HUES6 (cell line): ENCODE measurements around the gene ST8SIA1.

ENCODE experiments used
- H3K27ac ChIP-seq: 2 replicates; pipeline ENCODE4 v1.7.0; 2013; ENCODE audit warnings: low read depth, mild to moderate bottlenecking, low read length, inconsistent platforms
- H3K27me3 ChIP-seq: 2 replicates; pipeline ENCODE4 v1.6.1; 2013; ENCODE audit warnings: low read length; ENCODE audit not compliant: control insufficient read depth, insufficient read depth
- H3K36me3 ChIP-seq: 2 replicates; pipeline ENCODE4 v1.6.1; 2013; ENCODE audit warnings: low read length; ENCODE audit not compliant: control insufficient read depth, insufficient read depth
- H3K4me1 ChIP-seq: 2 replicates; pipeline ENCODE4 v1.6.1; 2013; ENCODE audit warnings: low read length; ENCODE audit not compliant: control insufficient read depth, insufficient read depth
- H3K4me3 ChIP-seq: 2 replicates; pipeline ENCODE4 v1.5.1; 2013; ENCODE audit warnings: low read depth, low read length
- H3K9ac ChIP-seq: one replicate; pipeline ENCODE4 v1.6.1; 2013; ENCODE audit warnings: mild to moderate bottlenecking, low read length
- H3K9me3 ChIP-seq: 2 replicates; pipeline ENCODE4 v1.6.1; 2013; ENCODE audit warnings: low read depth, low read length; ENCODE audit not compliant: control insufficient read depth, insufficient read depth

Gene ST8SIA1

DNA sequence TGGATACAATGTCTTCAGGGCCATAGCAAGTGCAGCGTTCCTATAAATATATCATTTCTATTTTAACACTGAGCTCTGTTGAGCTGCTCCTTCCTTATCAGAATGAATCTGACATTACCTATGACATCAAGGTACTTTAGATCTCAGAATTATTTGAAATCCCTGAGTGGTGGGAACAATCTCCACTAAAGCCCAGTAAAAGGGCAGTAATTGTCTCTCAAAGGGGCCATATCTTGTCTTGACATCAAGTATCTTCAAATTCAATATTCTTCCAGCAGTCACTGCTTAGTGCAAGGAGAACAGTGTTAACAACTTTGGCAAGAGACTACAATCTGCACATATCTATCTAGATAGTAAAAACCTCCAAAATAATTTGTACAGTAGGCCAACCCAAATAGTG lies 21.7 kb upstream of the ST8SIA1 start:
- Histone ChIP-seq H3K27me3 (no peaks in the 10 kb centered on the region), H3K27ac (no peak overlapping the region), H3K9me3 (no peaks in the 10 kb centered on the region), H3K4me1 (no peaks in the 10 kb centered on the region; the same call in 1 of the 2 replicates), H3K36me3 (no peaks in the 10 kb centered on the region), H3K4me3 (no peak overlapping the region), H3K9ac (no peak overlapping the region)

DNA sequence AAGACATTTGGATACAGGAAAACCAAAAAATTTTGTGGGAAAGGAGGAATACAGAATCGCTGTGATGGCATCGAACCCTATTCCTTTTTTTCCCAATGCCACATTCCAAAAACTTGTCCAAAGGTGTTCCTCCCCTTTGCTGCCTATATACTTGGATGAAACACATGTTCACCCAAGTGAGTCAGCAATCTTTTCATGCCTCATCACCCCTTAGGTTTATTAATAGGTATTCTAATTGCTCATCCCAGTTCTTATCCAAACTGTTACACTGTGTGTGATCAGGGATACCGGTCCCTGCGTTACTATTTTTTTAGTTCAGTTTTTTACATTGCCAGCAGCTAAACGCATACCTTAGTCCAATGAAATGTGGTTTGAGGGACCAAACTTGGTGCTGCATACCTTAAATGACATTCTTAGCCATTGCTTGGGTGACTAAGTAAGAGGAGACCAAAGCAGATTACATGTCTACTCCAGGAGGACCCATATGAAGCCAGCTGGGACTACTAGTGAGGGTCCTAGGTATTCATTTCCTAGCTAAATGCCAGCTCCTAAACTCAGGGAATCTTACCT lies 20.6 kb upstream of the ST8SIA1 start:
- H3K36me3 ChIP-seq: no peaks in the 10 kb centered on the region
- no peak overlapping the region for H3K9ac ChIP-seq
- H3K27ac ChIP-seq: no peak overlapping the region
- no peaks in the 10 kb centered on the region for H3K27me3 ChIP-seq
- H3K9me3 ChIP-seq: no peaks in the 10 kb centered on the region
- H3K4me1 ChIP-seq: no peaks in the 10 kb centered on the region; the same call in 1 of the 2 replicates
- no peak overlapping the region for H3K4me3 ChIP-seq

DNA sequence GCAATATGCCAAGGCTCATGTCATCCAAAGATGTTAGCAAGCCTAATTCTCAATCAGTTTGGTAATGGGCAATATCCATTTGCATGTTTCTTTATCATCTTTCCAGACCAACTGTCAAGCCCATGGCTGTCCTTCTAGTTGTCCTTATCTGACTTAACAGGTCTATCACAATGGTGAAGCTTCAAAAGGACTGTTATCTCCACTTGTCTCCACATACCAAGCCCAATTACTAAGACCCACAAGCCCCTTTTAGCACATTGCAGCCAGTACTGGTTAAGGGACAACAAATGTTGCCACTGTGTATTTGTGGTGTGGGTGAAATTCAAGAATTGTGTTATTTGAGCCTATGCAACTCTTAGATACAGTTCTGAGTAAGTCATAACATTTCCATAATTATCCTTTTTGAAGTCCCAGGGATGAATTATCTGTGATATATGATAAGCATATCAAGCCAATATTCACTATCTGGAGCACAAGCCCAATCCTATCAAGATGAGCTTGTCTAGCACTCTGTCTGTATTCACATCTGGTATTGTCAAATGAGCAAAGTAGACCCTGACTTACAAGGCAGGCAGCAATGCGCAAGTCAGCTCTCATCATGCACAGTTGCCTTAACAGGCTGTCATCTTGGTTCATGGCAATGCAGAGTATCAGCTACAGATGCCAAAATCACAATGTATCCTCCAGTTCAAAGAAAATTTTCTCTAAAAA lies 19.3 kb upstream of the ST8SIA1 start:
- Histone ChIP-seq H3K4me3 (no peak overlapping the region), H3K27me3 (no peaks in the 10 kb centered on the region), H3K27ac (no peak overlapping the region; the same call in 1 of the 2 replicates), H3K9ac (no peak overlapping the region), H3K36me3 (no peaks in the 10 kb centered on the region), H3K9me3 (no peaks in the 10 kb centered on the region), H3K4me1 (no peaks in the 10 kb centered on the region; the same call in 1 of the 2 replicates)

GRCh38 chr12:22350886-22351285 lies 16.4 kb upstream of the ST8SIA1 start:
- Histone ChIP-seq H3K4me1 (no peaks in the 10 kb centered on the region; the same call in 1 of the 2 replicates), H3K9me3 (no peaks in the 10 kb centered on the region), H3K27me3 (no peaks in the 10 kb centered on the region), H3K9ac (no peak overlapping the region), H3K36me3 (no peaks in the 10 kb centered on the region), H3K4me3 (no peak overlapping the region), H3K27ac (no peak overlapping the region)

DNA sequence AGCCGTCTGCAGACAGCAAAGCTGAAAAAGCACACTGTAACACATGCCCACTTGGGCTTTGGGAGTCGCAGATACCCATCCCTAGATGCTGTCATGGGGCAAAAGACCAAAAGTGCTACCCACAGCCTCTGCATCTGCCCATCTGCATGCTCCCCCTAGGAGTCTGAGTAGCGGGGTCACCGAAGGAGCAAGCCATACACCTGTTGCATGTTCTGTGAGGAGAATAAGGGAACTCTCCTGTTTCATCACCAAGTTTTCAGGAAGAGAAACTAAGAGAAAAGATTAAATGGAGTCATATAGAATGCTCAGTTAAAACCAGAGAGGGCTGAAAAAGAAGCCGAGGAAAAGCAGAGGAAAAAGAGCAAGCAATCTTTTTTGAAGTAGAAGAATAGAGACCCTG lies 13.7 kb upstream of the ST8SIA1 start:
- no peaks in the 10 kb centered on the region for H3K27me3 ChIP-seq
- H3K4me3 ChIP-seq: no peak overlapping the region
- no peak overlapping the region for H3K9ac ChIP-seq
- no peaks in the 10 kb centered on the region for H3K36me3 ChIP-seq
- no peak overlapping the region for H3K27ac ChIP-seq
- no peaks in the 10 kb centered on the region; the same call in 1 of the 2 replicates for H3K4me1 ChIP-seq
- H3K9me3 ChIP-seq: no peaks in the 10 kb centered on the region

DNA sequence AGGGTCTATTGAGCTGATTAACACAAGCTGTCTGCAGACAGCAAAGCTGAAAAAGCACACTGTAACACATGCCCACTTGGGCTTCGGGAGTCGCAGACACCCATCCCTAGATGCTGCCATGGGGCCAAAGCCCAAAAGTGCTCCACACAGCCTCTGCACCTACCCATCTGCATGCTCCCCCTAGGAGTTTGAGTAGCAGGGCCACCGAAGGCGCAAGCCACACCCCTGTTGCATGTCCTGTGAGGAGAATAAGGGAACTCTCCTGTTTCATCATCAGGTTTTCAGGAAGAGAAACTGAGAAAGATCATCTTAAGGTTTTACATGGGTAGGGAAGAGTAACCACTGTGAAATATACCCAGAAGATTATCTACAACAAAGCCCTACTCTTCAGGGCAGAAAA lies 5.6 kb upstream of the ST8SIA1 start:
- Histone ChIP-seq H3K36me3 (no peaks in the 10 kb centered on the region), H3K27me3 (peaks cover 3% of the 10 kb centered on the region), H3K27ac (no peak overlapping the region), H3K4me1 (no peaks in the 10 kb centered on the region), H3K9ac (no peak overlapping the region), H3K9me3 (no peaks in the 10 kb centered on the region), H3K4me3 (no peak overlapping the region)

- H3K27ac ChIP-seq: no peak overlapping the region
- no peaks in the 10 kb centered on the region for H3K4me1 ChIP-seq
- no peaks in the 10 kb centered on the region for H3K36me3 ChIP-seq
- peaks cover 8% of the 10 kb centered on the region for H3K27me3 ChIP-seq
- H3K9me3 ChIP-seq: no peaks in the 10 kb centered on the region
- H3K4me3 ChIP-seq: no peak overlapping the region
- no peak overlapping the region for H3K9ac ChIP-seq
These were observed 5.2 kb upstream of the ST8SIA1 start for GRCh38 chr12:22339691-22340090.

- Histone ChIP-seq H3K4me1 (0 out of 2 replicates have a peak, but pooled peaks cover 5% of the 10 kb centered on the region), H3K4me3 (peak overlapping the region; percentile 87), H3K36me3 (no peaks in the 10 kb centered on the region), H3K27me3 (peaks cover 46% of the 10 kb centered on the region), H3K9ac (peak overlapping the region; percentile 58), H3K9me3 (no peaks in the 10 kb centered on the region), H3K27ac (no peak overlapping the region)
These were observed 1.3 kb upstream of the ST8SIA1 start for GRCh38 chr12:22335794-22336166.

GRCh38 chr12:22333713-22334409 lies 646 bp downstream of the ST8SIA1 start:
- H3K9me3 ChIP-seq: no peaks in the 10 kb centered on the region
- 0 out of 2 replicates have a peak, but pooled peaks cover 5% of the 10 kb centered on the region for H3K4me1 ChIP-seq
- peak overlapping the region; percentile 21 for H3K9ac ChIP-seq
- no peak overlapping the region for H3K27ac ChIP-seq
- H3K36me3 ChIP-seq: no peaks in the 10 kb centered on the region
- peaks cover 46% of the 10 kb centered on the region for H3K27me3 ChIP-seq
- peak overlapping the region; percentile 87 for H3K4me3 ChIP-seq

- Histone ChIP-seq H3K9ac (peak overlapping the region; percentile 21), H3K4me1 (0 out of 2 replicates have a peak, but pooled peaks cover 5% of the 10 kb centered on the region), H3K9me3 (no peaks in the 10 kb centered on the region), H3K4me3 (peak overlapping the region; percentile 87), H3K27me3 (peaks cover 46% of the 10 kb centered on the region), H3K27ac (no peak overlapping the region), H3K36me3 (no peaks in the 10 kb centered on the region)
These were observed 1.3 kb downstream of the ST8SIA1 start for GRCh38 chr12:22333186-22333712.

DNA sequence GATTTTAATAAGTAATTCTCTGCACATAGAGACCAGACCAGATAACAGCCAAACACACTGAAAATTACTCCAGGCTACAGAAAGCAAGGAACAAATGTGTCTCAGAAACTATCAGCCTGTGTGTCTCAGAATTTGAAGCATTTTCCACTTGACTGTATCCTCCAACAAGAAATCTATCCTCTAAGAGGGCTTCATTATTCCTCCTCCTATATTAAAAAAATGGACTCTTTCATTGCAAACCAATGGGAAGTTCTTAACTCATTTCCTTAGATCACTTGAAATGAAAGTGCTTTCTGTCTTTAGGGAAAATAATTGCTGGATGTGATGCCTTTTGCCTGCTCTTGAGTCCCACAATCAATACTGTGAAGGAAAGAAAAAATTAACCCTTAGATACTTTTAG lies 2.3 kb downstream of the ST8SIA1 start:
- no peak overlapping the region for H3K4me3 ChIP-seq
- no peaks in the 10 kb centered on the region for H3K9me3 ChIP-seq
- 0 out of 2 replicates have a peak, but pooled peaks cover 5% of the 10 kb centered on the region for H3K4me1 ChIP-seq
- peaks cover 46% of the 10 kb centered on the region for H3K27me3 ChIP-seq
- H3K27ac ChIP-seq: no peak overlapping the region
- H3K9ac ChIP-seq: no peak overlapping the region
- no peaks in the 10 kb centered on the region for H3K36me3 ChIP-seq
